ENCODE measurements around the gene EFHD2.

GRCh38 chr1:15414445-15414983 lies 4.8 kb downstream of the EFHD2 start:
- TF ChIP-seq CTCF (conservative IDR thresholded peaks at IDR 0.05; ENCODE audit: low read depth, low read length) (no peak), EZH2 (IDR thresholded peaks at IDR 0.05; ENCODE audit: low read length, unreplicated experiment) (no peak), EZH2phosphoT487 (IDR thresholded peaks at IDR 0.05; ENCODE audit: borderline replicate concordance, low read length) (no peak)
